B cell (primary cell): ENCODE data around the gene ACAD10. TPM values are rescaled to one million over a fixed set of nuclear protein-coding genes. Genes with fewer than 3 reads are reported as not detected.

Experiments
- ATAC-seq: fragments of 200-7000 bp; cut with Tn5 transposase; one replicate; pipeline ENCODE4 v1.10.0; 2021; ENCODE audit warnings: low read depth, mild to moderate bottlenecking, moderate number of reproducible peaks, moderate library complexity
- CTCF ChIA-PET: fragments of 350-600 bp; sonication (Branson Sonifier 250); formaldehyde crosslinking; loops from one replicate; lab custom pipeline; 2021; ENCODE audit warnings: antibody characterized with exemption, inconsistent platforms; lab: Charles Lee
- POLR2A ChIA-PET: fragments of 350-600 bp; sonication (Branson Sonifier 250); formaldehyde crosslinking; loops from one replicate; lab custom pipeline; 2021; ENCODE audit warnings: antibody characterized with exemption; lab: Charles Lee
- DNase-seq: peaks from one replicate; pipeline ENCODE4 v3.0.0; 2013
- H2AFZ ChIP-seq: 2 replicates; pipeline ENCODE4 v1.6.1; 2012; ENCODE audit warnings: mild to moderate bottlenecking, low read depth, low read length; ENCODE audit not compliant: insufficient read depth, poor library complexity, severe bottlenecking
- H3K27ac ChIP-seq, 2 donors: 1 replicate in 1 of 2; 2 replicates in 1 of 2; pipeline ENCODE4 v1.5.1; 2012 to 2013; ENCODE audit warnings: low read length in 2 of 2, mild to moderate bottlenecking in 2 of 2, moderate library complexity in 1 of 2
- H3K27me3 ChIP-seq, 4 experiments: fragments of 200-600 bp in 1 of 4; sonication (generic) in 1 of 4; replicated peaks in 1 of 4; 1 replicate in 2 of 4; 2 replicates in 2 of 4; pipeline versions ENCODE4 v1.6.1 to v1.7.0; 2013 to 2016; ENCODE audit warnings: low read length in 3 of 4, mild to moderate bottlenecking in 2 of 4, mixed read lengths in 1 of 4, moderate library complexity in 1 of 4; ENCODE audit not compliant: insufficient read depth in 4 of 4, control insufficient read depth in 3 of 4; ENCODE audit errors: control extremely low read depth in 1 of 4
- H3K36me3 ChIP-seq, 2 experiments: replicated peaks in 1 of 2; 1 replicate in 1 of 2; 2 replicates in 1 of 2; pipeline versions ENCODE4 v1.6.1 to v1.7.1; 2013; ENCODE audit warnings: low read length in 1 of 2; ENCODE audit not compliant: insufficient read depth in 2 of 2, control insufficient read depth in 1 of 2; ENCODE audit errors: control extremely low read depth in 1 of 2, extremely low read depth in 1 of 2
- H3K4me1 ChIP-seq, 2 donors: fragments of 200-600 bp in 1 of 2; sonication (generic) in 1 of 2; 1 replicate in 1 of 2; 2 replicates in 1 of 2; pipeline versions ENCODE4 v1.5.1 to v1.6.1; 2013 to 2017; ENCODE audit warnings: low read length in 2 of 2; ENCODE audit not compliant: control insufficient read depth in 2 of 2, insufficient read depth in 2 of 2
- H3K4me2 ChIP-seq: replicated peaks from 2 replicates; pipeline ENCODE3; 2012; ENCODE audit warnings: mild to moderate bottlenecking, low read depth, low read length; ENCODE audit not compliant: poor library complexity, severe bottlenecking
- H3K4me3 ChIP-seq, 5 experiments: fragments of 200-600 bp in 1 of 5; sonication (generic) in 1 of 5; 1 replicate in 3 of 5; 2 replicates in 2 of 5; pipeline versions ENCODE4 v1.5.1 to v1.7.0; 2011 to 2016; ENCODE audit warnings: low read length in 4 of 5, mild to moderate bottlenecking in 4 of 5, low read depth in 2 of 5, control low read depth in 1 of 5, moderate library complexity in 1 of 5; ENCODE audit not compliant: insufficient read depth in 1 of 5; ENCODE audit errors: control extremely low read depth in 1 of 5, extremely low read depth in 1 of 5
- H3K79me2 ChIP-seq: fragments of 200-600 bp; sonication (generic); one replicate; pipeline ENCODE4 v1.6.0; 2016; ENCODE audit warnings: low read length; ENCODE audit not compliant: control insufficient read depth, insufficient read depth
- H3K9ac ChIP-seq: fragments of 200-600 bp; sonication (generic); 2 replicates; pipeline ENCODE4 v1.6.1; 2017; ENCODE audit warnings: mild to moderate bottlenecking, low read length, moderate library complexity
- H3K9me3 ChIP-seq, 3 donors: one replicate each; pipeline versions ENCODE4 v1.6.1 to v1.7.1; 2013; ENCODE audit warnings: low read length in 2 of 3; ENCODE audit not compliant: control insufficient read depth in 2 of 3, insufficient read depth in 1 of 3; ENCODE audit errors: control extremely low read depth in 1 of 3
- H4K20me1 ChIP-seq: 2 replicates; pipeline ENCODE4 v1.6.0; 2012; ENCODE audit warnings: mild to moderate bottlenecking, low read length; ENCODE audit not compliant: insufficient read depth, control insufficient read depth, poor library complexity, severe bottlenecking
- H3K27ac Mint-ChIP-seq: one replicate; pipeline ENCODE4 v1.8.0; 2021; ENCODE audit warnings: mixed read lengths
- H3K27me3 Mint-ChIP-seq: one replicate; pipeline ENCODE4 v1.8.0; 2021; ENCODE audit warnings: mixed read lengths
- H3K4me1 Mint-ChIP-seq: one replicate; pipeline ENCODE4 v1.8.0; 2021; ENCODE audit warnings: mixed read lengths
- H3K4me3 Mint-ChIP-seq: one replicate; pipeline ENCODE4 v1.8.0; 2021; ENCODE audit warnings: mixed read lengths
- H3K9me3 Mint-ChIP-seq: one replicate; pipeline ENCODE4 v1.8.0; 2022; ENCODE audit warnings: mixed read lengths; ENCODE audit not compliant: insufficient read depth
- CTCF ChIP-seq: fragments of 200-600 bp; IDR thresholded peaks from one replicate; pipeline ENCODE4 v1.8.0; 2022; ENCODE audit warnings: antibody characterized with exemption, mild to moderate bottlenecking
- EZH2 ChIP-seq: IDR thresholded peaks from 2 replicates; pipeline ENCODE4 v1.6.1; 2012; ENCODE audit warnings: borderline replicate concordance, low read depth, mild to moderate bottlenecking, moderate library complexity, low read length; ENCODE audit not compliant: insufficient read depth, poor library complexity, severe bottlenecking
- whole genome bisulfite sequencing: methylation state at CpG from one replicate; pipeline ENCODE4 v1.1.5; 2013; ENCODE audit warnings: missing lambda C conversion rate; ENCODE audit not compliant: insufficient coverage; 5-methylcytosine and 5-hydroxymethylcytosine counted together
- intact Hi-C: fragments of 100-400 bp; cut with micrococcal nuclease; formaldehyde crosslinking; loops from one replicate; pipeline ENCODE4 v1.10.0; 2022
- polyA plus RNA-seq: library from polyadenylated mRNA; depleted of rRNA; stranded (reverse); fragments of >200 nt; gene quantifications from 2 replicates; pipeline ENCODE4 v1.2.3, GENCODE V29; 2012
- total RNA-seq, 2 donors: library from RNA; stranded (reverse); fragments of 120-200 nt in 1 of 2; gene quantifications; 1 replicate in 1 of 2; 2 replicates in 1 of 2; pipeline versions ENCODE4 v1.2.3 to v1.2.4, GENCODE V29; 2013 to 2022

ACAD10 gene
- total and polyA plus RNA-seq, 2 donors (not counting 1 experiment from before 2014, with no cell fraction given) = 38.1 to 48.6 TPM

GRCh38 chr12:111776836-111777344 lies 91.0 kb downstream of the ACAD10 start:
- H3K9me3 ChIP-seq = peaks cover 0 to 7% (median 2%) of the 10 kb centered on the region in 3 donors
- no peaks in the 10 kb centered on the region for H3K79me2 ChIP-seq
- H3K4me2 ChIP-seq = no peak overlapping the region
- H3K4me3 ChIP-seq = no peak overlapping the region
- ChIA-PET POLR2A (interaction anchor here (2.6 kb wide), 1 partner anchor 10 kb away, joined by 18 read pairs; the partner anchor contains the start of gene ALDH2), CTCF (interaction anchor here (2.4 kb wide), 1 partner anchor 10 kb away, joined by 8 read pairs; the partner anchor contains the start of gene ALDH2)
- no peak for ATAC-seq
- Mint-ChIP-seq H3K4me1 (peaks cover 36% of the 10 kb centered on the region), H3K27ac (peak overlapping the region; percentile 56), H3K27me3 (no peaks in the 10 kb centered on the region), H3K9me3 (no peaks in the 10 kb centered on the region), H3K4me3 (peak overlapping the region; percentile 32)
- no peaks in the 10 kb centered on the region for H3K27me3 ChIP-seq
- H3K9ac ChIP-seq = no peak overlapping the region
- 100% methylated on average over 3 of the region's 3 CpGs for WGBS
- no peak overlapping the region for H3K27ac ChIP-seq
- intact Hi-C loops = no loop called here
- TF ChIP-seq CTCF = no peak
- TF ChIP-seq EZH2 = no peak
- DNase-seq = no peak
- no peaks in the 10 kb centered on the region for H3K36me3 ChIP-seq
- H4K20me1 ChIP-seq = no peaks in the 10 kb centered on the region
- no peak overlapping the region for H2AFZ ChIP-seq
- H3K4me1 ChIP-seq = peaks cover 31 to 32% of the 10 kb centered on the region in 2 donors

- H3K27ac ChIP-seq = no peak overlapping the region
- POLR2A ChIA-PET = interaction anchor here (2.6 kb wide), 1 partner anchor 11 kb away, joined by 18 read pairs; the partner anchor contains the start of gene ALDH2
- H3K4me1 Mint-ChIP-seq = peaks cover 36% of the 10 kb centered on the region
- H3K27me3 ChIP-seq = no peaks in the 10 kb centered on the region
- intact Hi-C loops = no loop called here
- no peak overlapping the region for H3K4me2 ChIP-seq
- H3K9ac ChIP-seq = no peak overlapping the region
- no peaks in the 10 kb centered on the region for H3K9me3 Mint-ChIP-seq
- peak overlapping the region; percentile 32 for H3K4me3 Mint-ChIP-seq
- no peaks in the 10 kb centered on the region for H3K36me3 ChIP-seq
- H2AFZ ChIP-seq = no peak overlapping the region
- peaks cover 0 to 7% (median 2%) of the 10 kb centered on the region in 3 donors for H3K9me3 ChIP-seq
- H3K27me3 Mint-ChIP-seq = no peaks in the 10 kb centered on the region
- CTCF ChIA-PET = no interaction called here
- peak overlapping the region; percentile 56 for H3K27ac Mint-ChIP-seq
- H3K4me1 ChIP-seq = peaks cover 31 to 32% of the 10 kb centered on the region in 2 donors
- no peak overlapping the region for H3K4me3 ChIP-seq
- WGBS = 90% methylated on average over 14 of the region's 16 CpGs
- TF ChIP-seq EZH2 = no peak
- DNase-seq (no peak), ATAC-seq (no peak)
- H3K79me2 ChIP-seq = no peaks in the 10 kb centered on the region
- H4K20me1 ChIP-seq = no peaks in the 10 kb centered on the region
These were observed 91.6 kb downstream of the ACAD10 start for GRCh38 chr12:111777345-111778045.
